GM21529 (cell line): ENCODE measurements around the gene GSG1L.
"Not testable (repeated sequence)": the region's sequence is repeated elsewhere in the genome, so short reads cannot be mapped to it uniquely, and the experiment has no call there.

ENCODE experiments used
- ATAC-seq: cut with Tn5 transposase; IDR thresholded peaks from one replicate; pipeline ENCODE4 v1.9.1; 2021; ENCODE audit not compliant: unreplicated experiment

Gene GSG1L

GRCh38 chr16:27985981-27986380, 77.5 kb downstream of the GSG1L start:
- no peak for ATAC-seq

- no peak for ATAC-seq
Measured at GRCh38 chr16:27984121-27984520, 79.4 kb downstream of the GSG1L start.

GRCh38 chr16:27983244-27983643, 80.3 kb downstream of the GSG1L start:
- no peak for ATAC-seq

DNA sequence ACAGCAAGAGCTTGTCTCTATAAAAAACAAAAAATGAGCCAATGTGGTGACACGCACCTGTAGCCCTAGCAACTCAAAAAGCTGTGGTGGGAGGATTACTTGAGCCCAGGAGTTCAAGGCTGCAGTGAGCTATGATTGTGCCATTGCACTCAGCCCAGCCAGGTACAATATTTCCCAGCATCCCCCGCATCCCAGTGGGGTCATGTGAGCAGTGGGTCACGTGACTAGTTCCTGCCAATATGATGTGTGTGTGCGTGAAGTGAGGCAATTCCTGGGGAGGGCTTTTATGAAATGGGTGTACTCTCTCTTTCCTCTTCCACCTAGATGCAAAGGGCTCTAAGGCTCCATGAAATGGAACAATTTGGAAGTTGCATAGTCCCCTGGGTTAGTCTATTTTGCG, 81.3 kb downstream of the GSG1L start:
- ATAC-seq, result no peak

GRCh38 chr16:27980919-27981700, 82.4 kb downstream of the GSG1L start:
- ATAC-seq, result no peak

DNA sequence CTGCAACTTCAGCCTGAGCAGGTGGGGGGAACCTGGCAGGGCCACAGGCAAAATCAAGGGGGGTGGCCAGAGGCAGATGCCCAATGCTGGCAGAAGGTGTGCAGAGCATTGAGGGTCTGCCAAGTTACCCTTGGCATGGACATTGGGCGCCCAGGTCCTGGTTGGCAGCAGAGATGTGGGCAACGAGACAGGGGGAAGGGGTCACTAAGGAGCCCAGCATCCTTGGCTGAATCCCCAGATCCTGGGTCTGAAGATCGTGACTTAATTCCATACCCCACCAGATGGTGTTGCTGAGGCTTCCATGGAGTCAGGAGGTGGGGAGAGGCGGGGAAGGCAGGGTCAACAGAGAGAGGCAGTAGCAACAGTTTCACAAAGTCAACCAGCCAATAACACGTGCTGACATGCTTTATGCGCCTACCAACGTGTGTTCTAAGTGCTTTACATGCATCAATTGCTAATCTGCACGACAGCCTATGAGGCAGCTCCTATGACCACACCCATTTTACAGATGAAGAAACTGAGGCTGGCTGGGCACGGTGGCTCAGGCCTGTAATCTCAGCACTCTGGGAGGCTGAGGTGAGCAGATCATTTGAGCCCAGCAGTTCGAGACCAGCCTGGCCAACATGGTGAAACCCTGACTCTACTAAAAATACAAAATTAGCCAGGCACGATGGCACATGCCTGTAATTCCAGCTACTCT, 83.3 kb downstream of the GSG1L start:
- ATAC-seq, result no peak

DNA sequence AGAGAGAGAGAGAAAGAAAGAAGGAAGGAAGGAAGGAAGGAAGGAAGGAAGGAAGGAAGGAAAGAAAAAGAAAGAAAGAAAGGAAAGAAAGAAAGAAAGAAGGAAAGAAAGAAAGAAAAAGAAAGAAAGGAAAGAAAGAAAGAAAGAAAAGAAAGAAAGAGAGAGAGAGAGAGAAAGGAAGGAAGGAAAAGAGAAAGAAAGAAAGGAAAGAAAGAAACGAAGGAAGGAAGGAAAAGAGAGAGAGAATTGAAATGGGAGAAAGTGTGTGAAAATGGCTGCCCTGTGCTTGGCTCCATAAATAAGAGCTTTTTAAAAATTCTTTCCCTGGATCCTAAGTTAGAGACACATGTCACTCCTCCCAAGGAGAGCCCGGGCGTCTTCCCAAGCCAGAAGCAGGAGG, 83.8 kb downstream of the GSG1L start:
- not testable (repeated sequence) for ATAC-seq

- ATAC-seq, result no peak
Measured at GRCh38 chr16:27978876-27979275, 84.6 kb downstream of the GSG1L start.

- ATAC-seq, result no peak
Measured at GRCh38 chr16:27977966-27978365, 85.5 kb downstream of the GSG1L start.

DNA sequence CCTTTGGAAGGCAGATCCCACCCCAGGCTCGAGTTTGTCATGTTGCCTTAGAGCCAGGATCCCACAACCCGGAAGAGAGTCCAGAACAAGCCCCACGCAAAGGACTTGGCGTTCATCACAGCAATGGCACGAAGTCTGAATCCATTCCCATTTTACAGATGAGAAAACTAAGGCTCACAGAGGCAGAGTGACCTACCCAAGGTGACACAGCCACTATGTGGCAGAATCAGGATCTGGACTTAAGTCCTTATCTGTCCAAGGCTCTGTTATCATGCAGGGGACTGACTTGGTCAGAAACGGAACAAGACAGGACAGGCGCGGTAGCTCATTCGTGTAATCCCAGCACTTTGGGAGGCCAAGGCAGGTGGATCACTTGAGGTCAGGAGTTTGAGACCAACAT, 86.5 kb downstream of the GSG1L start:
- no peak for ATAC-seq

DNA sequence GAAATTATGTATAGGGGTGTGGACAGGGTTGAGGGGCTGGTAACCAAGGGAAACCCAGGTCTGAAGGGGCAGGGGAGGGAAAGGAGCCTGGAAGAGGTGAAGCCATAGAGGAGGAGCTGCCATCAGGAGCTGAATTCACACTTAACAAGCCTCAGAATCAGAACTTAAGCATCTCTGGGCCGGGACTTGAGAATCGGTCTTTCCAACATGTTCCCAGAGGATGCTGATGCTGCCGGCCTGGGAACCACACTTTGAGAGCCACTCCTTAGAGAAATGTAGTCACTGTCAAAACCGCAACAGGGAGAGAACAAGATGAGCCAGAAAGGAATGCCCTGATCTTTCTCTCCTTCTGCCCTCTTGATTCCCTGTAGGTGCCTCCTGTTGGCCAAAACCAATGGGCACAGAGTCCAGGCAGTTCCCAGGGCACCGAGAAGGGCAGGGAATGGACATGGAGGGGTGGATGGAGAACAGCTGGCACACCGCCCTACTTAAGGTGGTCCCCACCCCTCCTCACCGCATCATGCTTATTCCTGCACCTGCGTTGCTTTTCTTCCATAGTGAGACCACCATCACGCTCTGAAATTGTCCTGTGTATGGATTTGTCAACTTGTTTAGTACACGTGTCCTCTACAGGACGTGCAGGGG, 88.5 kb downstream of the GSG1L start:
- ATAC-seq, result no peak

DNA sequence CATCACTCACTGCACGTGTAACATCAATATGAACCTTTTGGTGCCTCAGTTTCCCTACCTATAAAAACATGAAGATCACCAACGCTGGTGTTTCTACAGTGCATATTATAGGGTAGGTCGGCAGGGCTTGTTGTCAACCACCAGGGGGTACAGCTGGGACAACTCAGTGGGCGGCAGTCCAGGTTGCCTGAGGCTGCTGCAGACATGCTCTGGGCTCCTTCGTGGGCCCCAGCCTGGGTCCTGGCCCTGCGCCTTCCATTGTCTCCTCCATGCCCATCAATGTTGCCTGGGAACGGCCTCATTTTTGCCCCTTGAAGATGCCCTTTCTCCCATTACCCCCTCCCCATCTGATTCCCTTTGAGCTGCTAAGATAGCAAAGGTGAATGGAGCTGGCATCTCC, 89.8 kb downstream of the GSG1L start:
- no peak for ATAC-seq

- no peak for ATAC-seq
Measured at GRCh38 chr16:27972500-27972899, 91.0 kb downstream of the GSG1L start.

DNA sequence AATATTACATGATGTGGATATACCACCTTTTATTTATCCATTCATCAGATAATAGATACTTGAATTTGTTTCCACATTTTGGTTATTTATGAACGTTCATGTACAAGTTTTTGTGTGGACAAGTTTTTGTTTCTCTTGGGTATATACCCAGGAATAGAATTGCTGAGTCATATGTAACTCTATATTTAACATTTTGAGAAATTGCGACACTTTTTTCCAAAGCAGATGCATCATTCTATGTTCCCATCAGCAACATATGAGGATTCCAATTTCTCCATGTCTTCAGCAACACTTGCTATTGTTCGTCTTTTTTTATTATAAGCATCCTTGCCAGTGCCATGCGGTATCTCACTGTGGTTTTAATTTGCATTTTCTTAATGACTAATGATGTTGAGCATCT, 93.9 kb downstream of the GSG1L start:
- ATAC-seq, result no peak

GRCh38 chr16:27967169-27967568, 96.3 kb downstream of the GSG1L start:
- ATAC-seq, result no peak

GRCh38 chr16:27966756-27967155, 96.8 kb downstream of the GSG1L start:
- ATAC-seq, result no peak

- ATAC-seq, result no peak
Measured at GRCh38 chr16:27965801-27966200, 97.7 kb downstream of the GSG1L start.

GRCh38 chr16:27963471-27963965, 100.0 kb downstream of the GSG1L start:
- no peak for ATAC-seq

GRCh38 chr16:27962197-27962596, 101.3 kb downstream of the GSG1L start:
- no peak for ATAC-seq

- no peak for ATAC-seq
Measured at GRCh38 chr16:27961296-27961620, 102.3 kb downstream of the GSG1L start.

- ATAC-seq, result no peak
Measured at GRCh38 chr16:27960619-27961295, 102.8 kb downstream of the GSG1L start.
